Dendritic cell treated with granulocyte-macrophage colony-stimulating factor and Interleukin-4, amounts not matched to agents 40 ng/mL and 50 ng/mL, for 4 days (primary cell): ENCODE measurements around the gene SLC12A2.

Experiments
- H3K27ac Mint-ChIP-seq: one replicate; pipeline ENCODE4 v1.8.0; 2022; ENCODE audit warnings: mild to moderate bottlenecking, mixed read lengths
- H3K27me3 Mint-ChIP-seq: one replicate; pipeline ENCODE4 v1.8.0; 2022; ENCODE audit warnings: mild to moderate bottlenecking, mixed read lengths
- H3K36me3 Mint-ChIP-seq: one replicate; pipeline ENCODE4 v1.8.0; 2022; ENCODE audit warnings: low read depth, mixed read lengths
- H3K4me1 Mint-ChIP-seq: one replicate; pipeline ENCODE4 v1.8.0; 2022; ENCODE audit warnings: low read depth, mixed read lengths
- H3K4me3 Mint-ChIP-seq: one replicate; pipeline ENCODE4 v1.8.0; 2022; ENCODE audit warnings: mild to moderate bottlenecking, moderate library complexity, mixed read lengths
- H3K9me3 Mint-ChIP-seq: one replicate; pipeline ENCODE4 v1.8.0; 2022; ENCODE audit warnings: mixed read lengths
- intact Hi-C: fragments of 100-400 bp; cut with micrococcal nuclease; formaldehyde crosslinking; loops from one replicate; pipeline ENCODE4 v1.15.0; 2022

The SLC12A2 gene

DNA sequence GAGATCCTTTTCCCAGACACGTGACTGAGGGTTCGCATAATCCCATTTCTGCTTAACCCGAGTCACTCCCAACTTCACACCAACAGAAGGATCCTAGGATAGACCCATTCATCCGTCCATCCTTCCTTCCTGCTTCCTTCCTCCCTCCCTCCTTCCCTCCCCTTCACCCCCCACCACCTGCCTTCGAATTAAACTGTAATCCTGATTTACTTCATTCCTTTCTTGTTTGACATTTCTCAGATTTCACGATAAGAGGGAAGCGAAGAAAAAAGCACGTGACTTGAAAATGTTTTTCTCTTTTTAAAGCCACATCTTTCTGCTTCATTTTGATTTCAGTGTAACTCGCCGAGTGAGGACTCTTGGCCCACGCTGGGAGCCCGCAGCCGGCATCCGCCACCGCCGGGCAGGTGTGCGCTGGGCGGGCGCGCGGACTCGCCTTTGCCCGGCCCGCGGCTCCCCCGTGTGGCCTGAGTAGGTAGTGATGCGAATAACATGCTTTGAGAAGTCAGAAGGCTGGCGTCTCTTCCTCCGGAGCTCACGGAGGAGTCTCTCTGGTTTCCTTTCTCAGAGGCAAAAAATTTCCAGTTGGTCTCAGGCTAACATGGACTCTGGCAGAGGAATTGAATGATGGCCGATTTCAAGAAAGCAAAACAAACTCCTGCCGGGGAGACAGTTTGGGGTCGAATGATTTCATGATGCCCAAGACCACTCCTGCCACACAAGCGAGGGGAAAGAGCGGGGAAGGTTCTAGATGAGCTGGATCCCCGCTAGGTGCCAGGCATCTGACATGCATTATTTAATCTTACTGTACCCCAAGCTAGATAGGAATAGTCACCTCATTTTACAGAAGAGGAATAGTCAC is 117.7 kb downstream of the SLC12A2 start:
- Mint-ChIP-seq H3K27me3 (peaks cover 7% of the 10 kb centered on the region), H3K27ac (no peak overlapping the region), H3K9me3 (no peaks in the 10 kb centered on the region), H3K4me3 (peak overlapping the region; percentile 68), H3K4me1 (peaks cover 8% of the 10 kb centered on the region), H3K36me3 (no peaks in the 10 kb centered on the region)
- intact Hi-C loops: loop anchor here (2.0 to 5.0 kb wide), 3 partner anchors 324 to 636 kb away; no protein-coding TSS in a partner anchor

GRCh38 chr5:128202320-128202719 is 118.8 kb downstream of the SLC12A2 start:
- Mint-ChIP-seq H3K9me3 (no peaks in the 10 kb centered on the region), H3K27ac (no peak overlapping the region), H3K27me3 (peaks cover 7% of the 10 kb centered on the region), H3K4me1 (peaks cover 8% of the 10 kb centered on the region), H3K36me3 (no peaks in the 10 kb centered on the region), H3K4me3 (no peak overlapping the region)
- intact Hi-C loops: loop anchor here (5.0 kb wide), 2 partner anchors 325 to 445 kb away; no protein-coding TSS in a partner anchor

DNA sequence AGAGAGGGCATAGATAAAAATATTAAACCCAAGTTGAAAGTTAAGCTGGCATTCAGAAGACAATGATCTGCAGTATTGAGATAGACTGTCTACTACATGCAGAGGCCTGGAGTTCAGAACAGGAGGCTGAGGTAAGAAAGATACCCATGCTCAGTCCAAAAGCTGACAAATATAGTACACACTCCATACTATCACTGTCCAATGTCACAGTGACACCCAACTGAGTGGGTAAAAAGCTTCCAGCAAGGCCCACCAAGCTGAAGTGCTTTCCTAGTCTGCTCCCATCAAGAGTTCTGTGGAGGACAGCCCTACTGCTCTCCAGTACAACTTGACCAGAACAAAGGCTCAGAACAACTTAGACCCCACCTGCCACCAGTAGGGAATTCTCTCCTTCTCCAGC is 124.9 kb downstream of the SLC12A2 start:
- Mint-ChIP-seq H3K36me3 (no peaks in the 10 kb centered on the region), H3K4me1 (no peaks in the 10 kb centered on the region), H3K9me3 (no peaks in the 10 kb centered on the region), H3K4me3 (no peak overlapping the region), H3K27ac (no peak overlapping the region), H3K27me3 (no peaks in the 10 kb centered on the region)
- intact Hi-C loops: no loop called here

- Mint-ChIP-seq H3K27ac (no peak overlapping the region), H3K4me3 (no peak overlapping the region), H3K9me3 (no peaks in the 10 kb centered on the region), H3K36me3 (no peaks in the 10 kb centered on the region), H3K4me1 (no peaks in the 10 kb centered on the region), H3K27me3 (no peaks in the 10 kb centered on the region)
- intact Hi-C loops: loop anchor here (5.0 to 10.0 kb wide), 2 partner anchors 633 to 1555 kb away; no protein-coding TSS in a partner anchor
Measured at GRCh38 chr5:128212191-128212806, 128.7 kb downstream of the SLC12A2 start.

- Mint-ChIP-seq H3K27me3 (no peaks in the 10 kb centered on the region), H3K4me1 (no peaks in the 10 kb centered on the region), H3K27ac (no peak overlapping the region), H3K36me3 (no peaks in the 10 kb centered on the region), H3K9me3 (no peaks in the 10 kb centered on the region), H3K4me3 (no peak overlapping the region)
- intact Hi-C loops: loop anchor here (1.0 to 10.0 kb wide), 4 partner anchors 285 to 1554 kb away; no protein-coding TSS in a partner anchor
Measured at GRCh38 chr5:128213340-128213739, 129.8 kb downstream of the SLC12A2 start.

- H3K9me3 Mint-ChIP-seq: no peaks in the 10 kb centered on the region
- H3K36me3 Mint-ChIP-seq: no peaks in the 10 kb centered on the region
- no peak overlapping the region for H3K27ac Mint-ChIP-seq
- H3K4me3 Mint-ChIP-seq: no peak overlapping the region
- H3K4me1 Mint-ChIP-seq: no peaks in the 10 kb centered on the region
- intact Hi-C loops: loop anchor here (1.0 to 10.0 kb wide), 4 partner anchors 284 to 1553 kb away; no protein-coding TSS in a partner anchor
- no peaks in the 10 kb centered on the region for H3K27me3 Mint-ChIP-seq
Measured at GRCh38 chr5:128213833-128214232, 130.3 kb downstream of the SLC12A2 start.

GRCh38 chr5:128216285-128216684 is 132.7 kb downstream of the SLC12A2 start:
- H3K36me3 Mint-ChIP-seq: no peaks in the 10 kb centered on the region
- no peaks in the 10 kb centered on the region for H3K4me1 Mint-ChIP-seq
- intact Hi-C loops: loop anchor here (10.0 kb wide), 1 partner anchor 629 kb away; no protein-coding TSS in a partner anchor
- H3K27ac Mint-ChIP-seq: no peak overlapping the region
- no peaks in the 10 kb centered on the region for H3K9me3 Mint-ChIP-seq
- H3K27me3 Mint-ChIP-seq: no peaks in the 10 kb centered on the region
- no peak overlapping the region for H3K4me3 Mint-ChIP-seq

- Mint-ChIP-seq H3K4me3 (no peak overlapping the region), H3K4me1 (no peaks in the 10 kb centered on the region), H3K36me3 (no peaks in the 10 kb centered on the region), H3K27me3 (no peaks in the 10 kb centered on the region), H3K9me3 (no peaks in the 10 kb centered on the region), H3K27ac (no peak overlapping the region)
- intact Hi-C loops: loop anchor here (10.0 kb wide), 1 partner anchor 628 kb away; no protein-coding TSS in a partner anchor
Measured at GRCh38 chr5:128216860-128217531, 133.4 kb downstream of the SLC12A2 start.

DNA sequence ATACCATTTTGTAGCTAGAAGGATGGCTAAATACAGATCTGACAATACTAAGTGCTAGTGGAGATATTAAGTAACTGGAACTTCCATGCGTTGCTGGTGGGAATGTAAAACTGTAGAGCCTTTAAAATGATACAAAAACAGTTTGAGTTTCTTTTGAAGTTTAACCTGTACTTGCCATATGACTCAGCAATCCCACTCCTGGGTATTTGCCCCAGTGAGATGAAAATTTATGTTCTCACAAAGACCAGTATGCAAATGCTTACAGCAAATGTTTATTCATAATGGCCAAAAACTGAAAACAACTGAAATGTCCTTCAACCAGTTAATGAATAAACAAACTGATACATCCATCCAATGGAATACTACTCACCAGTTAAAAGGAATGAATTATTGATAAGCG is 137.3 kb downstream of the SLC12A2 start:
- H3K4me3 Mint-ChIP-seq: no peak overlapping the region
- H3K27me3 Mint-ChIP-seq: no peaks in the 10 kb centered on the region
- no peaks in the 10 kb centered on the region for H3K36me3 Mint-ChIP-seq
- H3K4me1 Mint-ChIP-seq: no peaks in the 10 kb centered on the region
- intact Hi-C loops: no loop called here
- no peaks in the 10 kb centered on the region for H3K9me3 Mint-ChIP-seq
- no peak overlapping the region for H3K27ac Mint-ChIP-seq

DNA sequence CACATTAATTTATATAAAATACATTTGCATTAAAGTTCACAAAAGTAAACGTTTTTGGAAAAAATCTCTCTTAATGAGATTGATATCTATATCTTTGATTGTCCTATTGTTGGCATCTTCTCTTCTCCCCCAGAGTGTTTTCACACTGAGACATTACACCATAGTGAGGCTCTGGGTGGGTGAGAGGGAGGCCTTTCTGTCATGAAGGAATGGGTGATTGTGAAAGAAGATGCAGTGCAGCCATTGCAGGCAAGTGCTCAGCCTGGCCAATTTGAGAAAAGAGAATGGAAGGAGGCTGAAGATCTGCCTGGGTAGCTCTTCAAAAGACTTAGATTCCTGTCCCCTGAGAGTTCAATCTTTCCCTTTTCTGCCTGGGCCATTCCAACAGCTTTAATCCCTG is 140.8 kb downstream of the SLC12A2 start:
- no peaks in the 10 kb centered on the region for H3K9me3 Mint-ChIP-seq
- no peaks in the 10 kb centered on the region for H3K36me3 Mint-ChIP-seq
- intact Hi-C loops: no loop called here
- no peak overlapping the region for H3K4me3 Mint-ChIP-seq
- no peaks in the 10 kb centered on the region for H3K4me1 Mint-ChIP-seq
- H3K27ac Mint-ChIP-seq: no peak overlapping the region
- no peaks in the 10 kb centered on the region for H3K27me3 Mint-ChIP-seq

DNA sequence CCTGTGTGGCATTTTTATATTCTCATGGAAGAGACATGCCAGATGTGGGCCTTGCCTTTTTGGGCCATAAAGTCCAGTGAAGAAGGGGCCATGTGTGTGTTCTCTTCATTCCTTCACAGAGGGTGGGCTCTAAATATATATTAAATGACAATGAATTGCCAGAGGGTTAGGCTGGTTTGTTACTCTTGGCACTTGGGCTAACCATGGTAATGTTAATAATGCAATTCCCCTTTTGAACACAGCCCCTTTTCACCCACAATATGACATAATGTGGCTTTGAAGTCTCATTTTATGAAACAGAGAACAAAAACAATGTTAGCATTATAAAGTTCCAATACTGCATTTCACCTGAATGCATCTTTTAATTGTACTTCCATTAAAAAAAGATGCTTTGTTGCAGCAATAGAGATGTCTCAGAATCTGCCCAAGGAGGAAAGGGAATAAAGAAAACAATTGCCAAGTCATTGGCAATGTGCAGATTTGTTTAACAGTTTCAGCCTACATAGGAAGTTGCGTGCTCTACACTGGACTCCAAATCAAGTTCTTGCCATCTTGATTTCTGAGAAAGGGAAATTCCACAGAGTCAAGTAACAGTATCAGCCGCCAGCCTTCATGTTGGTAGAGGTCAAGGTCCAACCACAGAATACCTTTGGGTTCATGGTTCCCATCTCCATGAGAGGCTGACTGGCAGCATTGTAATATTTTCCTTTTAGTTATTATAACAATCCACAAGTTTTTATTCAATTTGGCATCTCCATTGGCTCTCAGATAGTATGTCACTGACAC is 141.9 kb downstream of the SLC12A2 start:
- H3K4me1 Mint-ChIP-seq: no peaks in the 10 kb centered on the region
- no peaks in the 10 kb centered on the region for H3K27me3 Mint-ChIP-seq
- no peak overlapping the region for H3K4me3 Mint-ChIP-seq
- no peaks in the 10 kb centered on the region for H3K36me3 Mint-ChIP-seq
- H3K9me3 Mint-ChIP-seq: no peaks in the 10 kb centered on the region
- H3K27ac Mint-ChIP-seq: no peak overlapping the region
- intact Hi-C loops: no loop called here

- intact Hi-C loops: no loop called here
Measured at GRCh38 chr5:128228008-128228407, 144.4 kb downstream of the SLC12A2 start.

DNA sequence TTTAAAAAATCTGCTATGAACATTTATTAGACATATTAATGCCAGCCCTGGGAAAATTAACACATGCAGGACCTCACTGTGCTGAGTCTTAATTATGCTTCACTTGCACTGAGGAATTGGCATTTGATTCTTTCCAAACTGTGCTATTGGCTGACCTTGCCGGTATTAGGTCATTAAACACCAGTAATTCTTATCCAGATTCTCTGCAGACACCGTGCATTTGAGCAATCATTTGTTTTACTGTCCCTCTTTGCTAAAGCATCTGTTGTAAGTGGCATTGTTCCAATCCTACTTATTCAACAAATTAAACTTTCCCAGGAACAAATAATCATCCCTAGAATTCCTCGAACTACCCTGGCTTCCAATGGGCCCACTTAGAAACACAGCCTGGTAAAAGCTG is 145.0 kb downstream of the SLC12A2 start:
- Mint-ChIP-seq H3K36me3 (no peaks in the 10 kb centered on the region), H3K9me3 (no peaks in the 10 kb centered on the region), H3K4me1 (no peaks in the 10 kb centered on the region), H3K4me3 (no peak overlapping the region), H3K27ac (no peak overlapping the region), H3K27me3 (no peaks in the 10 kb centered on the region)
- intact Hi-C loops: no loop called here

More at GRCh38 chr5:128228008-128228407, 144.4 kb downstream of the SLC12A2 start:
- Mint-ChIP-seq H3K4me3 (no peak overlapping the region), H3K4me1 (no peaks in the 10 kb centered on the region), H3K9me3 (no peaks in the 10 kb centered on the region), H3K36me3 (no peaks in the 10 kb centered on the region), H3K27me3 (no peaks in the 10 kb centered on the region), H3K27ac (no peak overlapping the region)
